Stimulated activated CD4-positive, alpha-beta T cell treated with anti-CD3 and anti-CD28 coated beads, Interleukin-2, amount 100 ng/mL, for 4 hours (primary cell): ENCODE data around the gene CLDN1.
A peak's percentile ranks its signal among the peaks of the same experiment; 100 is the strongest.

Experiments
- DNase-seq: peaks from one replicate; pipeline ENCODE4 v3.0.0-alpha.2; 2020; ENCODE audit warnings: low read depth

Gene CLDN1

DNA sequence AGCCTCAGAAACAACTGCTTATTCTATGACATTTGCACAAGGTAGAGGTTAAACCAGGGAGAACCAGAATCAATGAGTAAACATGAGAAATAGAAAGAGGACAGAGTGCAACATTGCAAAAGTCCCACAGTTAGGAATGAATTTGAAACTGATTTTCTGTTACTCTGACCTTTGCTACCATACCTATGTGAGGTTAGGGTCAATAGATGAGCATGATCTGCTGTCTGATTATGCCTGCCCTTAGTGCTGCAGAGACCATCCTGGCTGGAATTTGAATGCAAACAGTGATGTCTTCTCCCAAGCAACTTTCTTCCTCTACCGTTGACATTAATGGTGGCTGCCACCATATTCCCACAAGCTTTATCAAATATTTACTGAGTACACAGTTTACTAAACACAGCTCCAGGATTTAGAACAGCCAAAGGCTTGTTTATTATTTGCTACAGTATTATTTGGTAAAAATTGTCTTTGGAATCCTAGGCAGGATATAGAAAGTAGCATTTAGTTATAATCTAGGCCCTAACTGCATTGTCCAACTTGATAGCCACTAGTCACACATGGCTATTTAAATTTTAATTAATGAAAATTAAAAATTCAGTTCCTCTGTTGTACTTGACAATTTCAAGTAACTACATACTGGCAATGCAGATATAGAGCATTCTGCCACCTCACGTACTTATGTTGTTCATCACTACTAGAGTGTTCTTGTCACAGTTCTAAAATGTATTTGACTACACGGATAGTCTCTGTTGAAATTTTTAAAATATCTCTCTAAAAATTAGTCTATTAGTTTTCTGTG is 8.9 kb upstream of the CLDN1 start:
- no peak for DNase-seq

DNA sequence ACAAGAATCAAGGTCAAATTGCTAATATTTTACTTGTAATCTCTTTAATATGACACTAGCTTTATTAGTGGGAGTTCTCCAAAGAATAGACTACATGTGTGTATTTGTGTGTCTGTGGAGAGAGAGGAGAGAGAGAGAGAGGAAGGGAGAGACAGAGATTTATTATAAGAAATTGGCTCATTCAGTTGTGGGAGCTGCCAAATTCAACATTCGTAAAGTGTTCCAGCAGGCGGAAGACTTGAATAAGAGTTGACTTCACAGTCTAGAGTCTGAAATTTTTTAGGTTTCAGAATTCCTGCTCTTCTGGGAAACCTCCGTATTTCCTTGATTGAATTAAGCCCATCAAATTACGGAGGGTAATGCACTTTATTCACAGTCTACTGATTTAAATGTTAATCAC is 4.7 kb upstream of the CLDN1 start:
- no peak for DNase-seq

DNA sequence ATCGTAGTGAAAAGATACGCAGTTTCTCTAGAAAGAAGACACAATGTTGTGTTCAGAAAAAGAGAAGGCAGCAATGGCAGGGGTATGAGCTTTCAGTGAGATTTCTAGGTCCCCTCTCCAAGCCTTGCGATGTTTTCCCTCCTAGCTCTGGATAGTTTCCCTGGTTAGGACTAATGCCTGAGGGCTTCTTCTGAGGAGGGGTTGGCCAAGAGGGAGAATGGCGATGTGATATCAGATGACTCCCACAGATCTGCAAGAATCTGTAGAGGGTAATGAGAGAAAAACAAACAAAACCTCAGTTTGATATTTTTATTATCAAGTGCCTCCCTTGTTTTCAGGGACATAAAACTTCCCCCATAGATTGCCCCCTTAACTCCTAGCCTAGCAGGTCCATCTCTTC is 4.1 kb upstream of the CLDN1 start:
- DNase-seq, result no peak

DNA sequence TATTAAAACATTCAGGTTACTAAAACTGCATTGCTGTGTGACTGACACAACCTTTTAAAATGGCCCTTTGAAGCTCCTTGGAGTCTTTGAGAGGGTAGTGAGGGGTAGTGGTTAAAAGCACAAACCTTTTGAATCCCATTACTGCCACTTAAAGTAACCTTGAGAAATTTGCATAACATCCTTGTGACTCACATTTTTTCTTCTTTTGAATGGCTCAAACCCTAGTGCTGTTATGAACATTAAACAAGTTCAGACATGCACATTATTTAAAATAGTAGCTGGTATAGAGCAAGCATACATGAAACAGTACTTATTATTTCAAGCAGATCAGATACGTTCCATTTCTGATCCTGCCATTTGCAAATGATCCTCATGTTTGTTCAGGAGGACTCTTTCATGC is 3.7 kb upstream of the CLDN1 start:
- DNase-seq, result no peak

DNA sequence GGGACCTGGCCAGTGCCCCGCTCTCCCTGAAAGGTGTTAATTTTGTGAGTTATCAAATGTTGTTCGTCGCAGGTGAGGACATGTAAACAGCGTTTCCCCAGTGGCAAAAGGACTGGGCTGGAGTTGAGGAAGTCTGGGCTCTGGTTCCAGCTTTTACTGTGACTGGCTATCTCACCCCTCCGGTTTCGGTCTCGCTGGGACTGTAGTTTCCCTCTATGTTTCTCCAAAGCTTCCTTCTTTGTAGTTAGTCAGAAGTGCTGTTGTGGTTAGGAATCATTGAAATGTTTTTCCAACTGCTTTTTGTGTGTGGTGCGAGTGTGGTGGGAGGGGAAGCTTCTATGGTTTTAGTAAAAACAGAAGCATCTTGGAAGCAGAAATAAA is 990 bp upstream of the CLDN1 start:
- no peak for DNase-seq

DNA sequence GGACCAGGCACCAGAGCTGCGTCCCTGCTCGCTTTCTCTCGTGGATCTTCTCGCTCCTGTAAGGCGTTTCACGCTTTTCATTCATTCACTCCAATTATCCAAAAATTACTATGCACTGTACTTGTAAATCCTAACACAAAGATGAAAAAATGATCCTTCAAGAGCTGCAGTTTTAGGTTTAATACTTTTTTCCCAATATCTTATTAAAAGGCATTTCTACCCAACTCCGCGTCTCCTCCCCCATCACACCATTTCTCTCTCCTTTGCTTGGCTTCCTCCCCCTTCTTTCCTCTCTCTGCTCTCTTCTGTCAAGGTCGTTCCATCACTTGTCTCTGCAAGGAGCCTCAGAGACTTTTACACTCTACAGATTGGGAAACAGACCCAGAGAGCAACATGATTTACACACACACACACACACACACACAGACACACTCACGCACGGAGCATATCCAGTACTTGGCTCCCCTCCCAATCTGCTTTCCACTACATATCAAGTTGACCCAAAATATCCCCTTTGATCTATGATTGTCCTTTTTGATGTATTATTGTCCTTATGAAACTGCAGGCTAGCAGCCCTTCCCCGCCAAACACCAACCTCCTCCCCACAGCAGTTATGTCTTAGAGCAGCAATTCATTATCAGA is 479 bp upstream of the CLDN1 start:
- DNase-seq, result no peak

DNA sequence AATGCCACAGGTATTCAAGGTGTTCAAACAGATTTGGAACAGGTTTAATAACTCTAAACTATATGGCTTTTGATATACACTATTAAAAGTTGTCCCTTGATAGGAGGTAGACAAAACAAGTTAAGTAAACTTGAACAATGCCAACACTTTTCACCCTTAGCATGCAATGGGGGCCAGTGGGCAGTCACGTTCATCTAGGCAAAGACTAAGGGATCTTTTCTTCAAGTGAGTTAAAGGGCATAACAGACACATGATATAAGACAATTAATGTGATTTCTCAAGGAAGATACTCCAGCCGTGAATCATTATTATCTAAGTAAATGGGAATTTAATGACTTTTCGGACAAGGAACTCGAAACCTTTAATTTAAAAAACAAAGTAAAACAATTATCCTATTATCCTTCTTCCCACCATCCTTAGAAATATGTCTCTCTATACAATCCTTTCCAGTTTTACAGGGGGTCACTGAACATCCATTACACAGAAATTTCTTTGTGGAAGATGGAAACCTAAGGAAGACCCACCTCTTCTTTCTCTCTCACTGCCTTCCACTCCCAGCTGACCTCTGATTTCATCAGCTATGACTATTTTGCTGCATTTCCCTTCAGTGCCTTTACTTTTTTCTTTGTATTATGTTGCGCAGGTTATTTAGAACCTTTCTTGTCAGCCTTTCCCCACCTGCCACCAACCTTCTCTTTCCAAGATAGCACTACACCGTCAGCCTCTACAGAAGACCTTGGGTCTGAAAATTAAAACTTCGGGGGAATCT is 1.5 kb downstream of the CLDN1 start:
- DNase-seq, result no peak

DNA sequence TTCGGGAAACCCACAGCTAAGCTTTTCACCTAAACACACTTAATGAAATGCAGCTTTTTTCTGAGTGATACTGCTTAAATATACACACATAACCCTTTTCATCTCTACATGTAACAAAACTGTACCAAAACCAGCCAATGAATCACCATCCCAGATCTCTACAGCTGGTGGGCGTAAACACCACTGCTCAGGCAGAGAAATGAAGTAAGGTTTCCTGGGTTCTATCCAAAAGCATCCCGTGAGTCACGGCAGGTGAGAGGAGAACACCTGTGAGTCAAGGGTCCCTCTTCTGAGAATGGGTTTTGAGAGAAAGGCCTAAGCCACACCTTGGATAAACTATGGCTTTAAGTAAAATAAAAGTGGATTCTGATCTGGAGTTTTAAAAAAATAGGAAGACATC is 2.6 kb downstream of the CLDN1 start:
- DNase-seq, result peak; percentile 69

DNA sequence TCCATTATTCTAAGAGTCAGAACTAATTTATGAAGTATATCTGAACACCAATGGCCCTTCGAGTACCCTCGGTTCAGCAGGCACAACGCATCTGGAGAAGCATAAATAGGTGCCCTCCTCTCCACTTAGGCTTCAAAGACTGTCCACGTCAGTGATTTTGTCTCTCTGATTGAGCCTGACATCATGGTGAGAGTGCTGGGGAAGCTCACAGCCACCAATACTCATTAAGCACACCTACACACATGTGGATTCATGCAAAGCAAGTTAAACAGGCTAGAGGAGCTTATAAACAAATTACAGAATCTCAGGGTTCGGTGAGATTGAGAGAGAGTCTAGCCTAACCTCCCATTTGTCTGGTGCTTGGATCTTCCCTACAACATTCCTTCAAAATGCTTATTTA is 3.6 kb downstream of the CLDN1 start:
- DNase-seq, result no peak

DNA sequence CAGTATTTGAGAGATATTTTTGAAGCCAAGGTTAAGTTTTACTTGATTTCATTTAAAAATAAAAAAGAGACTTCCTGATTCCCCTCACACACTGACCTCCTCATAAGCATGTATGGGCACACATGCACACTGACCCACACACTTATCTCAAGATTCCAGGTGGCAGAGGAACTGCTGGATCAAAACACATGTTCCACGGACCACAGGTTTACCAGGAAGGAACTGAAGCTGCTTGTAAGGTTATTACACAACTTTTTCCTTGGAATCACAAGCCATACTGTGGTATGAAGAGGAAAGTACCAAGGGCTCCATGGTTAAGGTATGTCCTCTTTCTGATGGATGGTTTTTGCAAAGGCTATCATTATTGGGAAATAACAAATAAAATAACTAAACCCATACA is 7.5 kb downstream of the CLDN1 start:
- DNase-seq, result no peak

DNA sequence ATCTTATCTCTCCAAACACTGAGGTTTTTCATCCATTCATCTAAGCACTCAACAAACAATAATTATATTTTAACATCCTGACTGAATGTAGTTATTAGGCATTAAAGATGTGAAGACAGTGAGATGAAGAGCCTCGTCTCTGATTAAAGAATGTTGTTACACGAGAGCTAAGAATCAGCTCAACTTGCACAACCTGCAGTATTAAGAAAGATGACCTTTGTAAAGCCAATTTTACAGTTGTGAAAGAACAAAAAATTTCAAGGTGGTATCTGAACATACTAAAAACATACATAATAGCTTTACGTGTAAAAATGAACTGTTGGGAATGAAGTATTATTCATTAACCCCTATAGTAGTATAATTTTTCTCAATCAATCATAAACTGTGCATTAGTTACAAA is 12.8 kb downstream of the CLDN1 start:
- DNase-seq, result no peak

DNA sequence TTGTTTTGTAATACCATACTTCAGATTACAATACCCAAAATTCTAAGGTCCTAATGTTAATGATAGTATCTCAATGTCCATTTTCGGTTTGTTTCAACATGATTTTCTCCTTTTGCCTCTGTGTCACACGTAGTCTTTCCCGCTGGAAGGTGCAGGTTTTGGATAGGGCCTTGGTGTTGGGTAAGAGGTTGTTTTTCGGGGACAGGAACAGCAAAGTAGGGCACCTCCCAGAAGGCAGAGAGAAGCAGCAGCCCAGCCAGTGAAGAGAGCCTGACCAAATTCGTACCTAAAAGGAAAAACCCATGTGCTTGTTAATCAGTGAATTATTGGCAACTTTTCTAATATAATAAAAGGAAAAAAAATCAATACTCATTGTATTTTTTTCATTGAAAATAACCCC is 14.1 kb downstream of the CLDN1 start:
- DNase-seq, result no peak

DNA sequence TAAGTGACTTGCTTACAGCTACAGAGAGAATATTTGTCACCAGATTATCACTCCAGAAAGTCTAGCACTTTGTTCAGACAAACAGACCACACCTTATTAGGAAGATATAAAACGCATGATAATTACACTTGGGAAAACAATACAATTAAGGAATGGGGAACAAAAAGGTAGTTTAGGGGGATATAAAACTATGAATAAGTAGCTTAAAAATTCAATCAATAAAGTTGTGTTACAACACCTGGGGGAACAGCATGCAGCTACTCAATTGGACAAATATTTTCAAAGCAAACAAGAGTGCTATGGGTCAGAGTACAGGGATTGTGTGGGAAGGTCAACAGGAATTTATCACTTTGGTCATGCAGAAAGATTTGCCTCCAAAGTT is 15.1 kb downstream of the CLDN1 start:
- DNase-seq, result no peak

DNA sequence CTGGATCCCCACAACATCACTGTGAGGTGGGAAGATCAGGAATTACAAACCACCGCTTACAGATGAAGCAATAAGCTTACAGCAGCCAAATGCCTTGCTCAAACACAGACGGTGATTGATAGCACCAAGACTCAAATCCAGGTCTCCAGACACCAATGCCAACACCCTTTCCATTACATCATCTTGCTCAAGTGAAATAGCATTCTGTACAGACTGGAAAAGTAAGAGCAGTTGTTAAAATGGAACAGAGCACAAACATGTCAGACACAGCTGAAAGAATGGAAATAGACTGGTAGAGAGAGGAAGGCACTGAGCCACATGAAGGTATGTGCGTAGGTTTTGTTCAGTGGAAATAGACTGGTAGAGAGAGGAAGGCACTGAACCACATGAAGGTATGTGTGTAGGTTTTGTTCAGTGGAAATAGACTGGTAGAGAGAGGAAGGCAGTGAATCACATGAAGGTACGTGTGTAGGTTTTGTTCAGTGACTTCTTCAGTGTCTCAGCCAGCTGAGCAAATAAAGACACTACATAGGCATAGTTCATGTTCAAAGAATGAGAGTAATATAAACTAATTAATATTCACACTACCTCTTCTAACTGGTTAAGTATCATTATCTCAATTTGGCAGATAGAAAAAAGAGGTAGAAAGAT is 15.6 kb downstream of the CLDN1 start:
- peak; percentile 32 for DNase-seq

DNA sequence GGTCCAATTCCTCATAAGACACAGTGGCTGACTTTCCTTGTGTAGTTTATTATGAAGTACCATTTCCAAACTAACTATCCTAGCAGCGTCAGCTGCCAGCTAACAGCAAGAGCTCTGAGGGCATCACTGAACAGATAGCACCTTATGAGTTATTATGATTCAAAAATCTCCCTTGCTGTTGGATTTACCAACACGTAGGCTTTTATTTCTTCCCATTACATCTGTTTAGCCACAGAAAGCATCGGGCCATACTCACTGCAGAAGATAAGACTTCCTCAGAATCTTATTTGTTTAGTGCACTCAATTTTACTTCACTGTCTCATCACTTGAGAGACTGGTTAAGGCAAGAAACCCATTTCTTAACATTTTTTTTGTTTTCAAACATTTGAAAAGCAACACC is 16.2 kb downstream of the CLDN1 start:
- DNase-seq, result no peak

DNA sequence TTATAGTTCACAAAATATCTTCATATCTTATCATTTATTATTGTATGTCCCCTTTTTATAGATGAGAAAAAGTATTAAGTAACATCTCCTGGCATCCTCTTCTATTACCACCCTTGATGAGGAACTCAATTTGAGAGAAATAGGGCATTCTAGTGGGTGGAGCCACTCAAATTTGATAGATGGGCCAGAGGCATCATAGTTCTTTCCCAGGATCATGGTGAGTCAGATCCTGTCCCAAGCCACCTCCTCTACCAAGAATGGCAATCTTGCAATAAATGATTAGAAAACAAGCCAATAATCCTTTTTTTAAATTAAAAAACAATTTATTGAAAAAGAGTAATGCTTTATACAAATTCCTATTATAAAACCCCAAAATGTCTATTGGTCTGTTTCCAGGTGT is 16.8 kb downstream of the CLDN1 start:
- no peak for DNase-seq

DNA sequence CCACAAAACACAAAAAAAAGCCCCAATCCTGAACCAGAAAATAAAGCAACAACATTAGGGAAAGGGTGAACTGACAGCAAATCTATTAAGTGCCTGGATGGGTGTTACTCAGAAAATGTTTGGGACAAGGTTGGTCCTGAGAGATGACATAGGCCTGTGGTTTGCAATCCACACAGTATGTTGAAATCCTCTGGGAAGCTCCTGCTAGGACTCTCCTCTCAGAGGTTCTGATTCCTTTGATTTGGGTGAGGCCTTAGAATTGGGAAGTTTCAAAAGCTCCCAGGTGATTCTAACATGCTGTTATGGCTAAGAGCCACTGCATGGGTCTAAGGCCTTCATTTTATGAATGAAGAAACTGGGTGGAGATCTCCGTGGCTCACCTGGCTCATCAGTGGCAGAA is 18.4 kb downstream of the CLDN1 start:
- no peak for DNase-seq

DNA sequence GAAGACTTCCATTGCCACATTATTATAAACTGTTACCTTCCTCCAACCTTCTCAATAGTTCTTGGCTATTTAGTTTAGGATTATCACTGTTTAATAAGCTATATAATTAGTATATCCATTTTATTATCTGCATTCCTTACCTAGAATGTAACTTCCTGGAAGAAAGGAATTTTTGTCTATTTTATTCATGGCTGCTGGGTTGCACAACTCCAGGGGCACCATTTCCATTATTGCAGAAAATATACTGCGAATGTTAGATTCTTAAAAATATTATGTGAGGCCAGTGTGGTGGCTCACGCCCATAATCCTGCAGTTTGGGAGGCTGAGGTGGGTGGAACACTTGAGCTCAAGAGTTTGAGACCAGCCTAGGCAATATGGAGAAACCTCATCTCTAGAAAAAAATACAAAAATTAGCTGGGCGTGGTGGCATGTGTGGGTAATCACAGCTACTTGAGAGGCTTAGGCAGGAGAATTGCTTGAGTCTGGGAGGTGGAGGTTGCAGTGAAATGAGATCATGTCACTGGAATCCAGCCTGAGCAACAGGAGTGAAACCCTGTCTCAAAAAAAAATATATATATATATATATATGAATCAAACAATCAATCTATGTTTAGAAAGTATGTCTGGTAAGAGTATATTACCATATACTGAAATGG is 19.9 kb downstream of the CLDN1 start:
- DNase-seq, result no peak

DNA sequence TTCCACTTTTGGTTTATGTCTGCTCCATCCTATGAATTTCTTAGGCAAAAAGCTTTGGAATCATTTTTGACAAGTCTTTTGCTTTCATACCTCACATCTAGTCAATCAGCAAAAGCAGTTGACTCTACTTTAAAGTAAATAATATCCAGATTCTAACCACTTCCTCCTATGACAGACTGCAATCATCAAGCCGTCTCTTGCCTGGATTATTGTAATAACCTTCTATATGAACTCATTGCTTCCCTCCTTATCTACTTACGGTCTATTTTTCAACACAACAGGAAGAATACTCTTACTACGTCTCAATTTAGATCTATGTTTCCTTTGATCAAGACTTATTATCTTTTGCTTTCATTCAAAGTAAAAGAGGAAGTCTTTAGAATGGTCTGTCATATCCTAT is 20.7 kb downstream of the CLDN1 start:
- no peak for DNase-seq

DNA sequence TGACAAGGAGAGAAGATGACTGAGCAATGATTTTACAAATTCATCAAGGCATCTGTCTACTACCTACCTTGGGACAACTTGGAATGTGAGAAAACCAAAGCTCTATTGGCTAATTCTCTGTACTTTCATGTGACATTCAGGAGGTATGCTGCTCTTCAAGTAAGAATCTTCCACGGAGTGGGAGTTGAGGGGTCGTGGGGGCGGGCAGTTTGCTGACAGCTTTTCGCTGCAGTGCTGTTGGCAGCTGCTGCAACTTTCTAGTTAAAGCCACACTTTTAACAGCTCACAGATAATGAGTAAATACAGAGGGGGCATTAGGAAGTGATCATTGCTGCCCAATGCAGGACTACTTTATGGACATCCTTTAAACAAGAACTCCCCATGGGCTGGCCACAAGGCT is 22.3 kb downstream of the CLDN1 start:
- no peak for DNase-seq

DNA sequence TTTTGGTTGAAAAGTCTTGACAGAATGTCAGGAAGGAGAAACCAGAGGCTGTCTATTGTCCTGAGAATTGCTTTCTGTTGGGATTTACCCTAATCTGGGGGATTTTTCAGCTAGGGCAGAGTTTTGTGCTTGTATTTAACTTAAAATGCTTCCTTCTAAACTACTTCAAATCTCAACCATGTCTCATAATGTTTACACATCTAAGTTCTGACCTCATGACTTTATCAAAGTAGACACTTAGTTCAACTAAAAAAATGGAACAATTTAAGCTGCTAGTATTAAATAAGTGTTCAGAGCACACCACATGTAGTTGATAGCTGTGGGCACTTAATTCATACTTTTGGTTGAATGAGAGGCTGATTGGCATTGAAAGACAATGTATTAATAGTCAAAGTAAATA is 28.2 kb downstream of the CLDN1 start:
- no peak for DNase-seq

DNA sequence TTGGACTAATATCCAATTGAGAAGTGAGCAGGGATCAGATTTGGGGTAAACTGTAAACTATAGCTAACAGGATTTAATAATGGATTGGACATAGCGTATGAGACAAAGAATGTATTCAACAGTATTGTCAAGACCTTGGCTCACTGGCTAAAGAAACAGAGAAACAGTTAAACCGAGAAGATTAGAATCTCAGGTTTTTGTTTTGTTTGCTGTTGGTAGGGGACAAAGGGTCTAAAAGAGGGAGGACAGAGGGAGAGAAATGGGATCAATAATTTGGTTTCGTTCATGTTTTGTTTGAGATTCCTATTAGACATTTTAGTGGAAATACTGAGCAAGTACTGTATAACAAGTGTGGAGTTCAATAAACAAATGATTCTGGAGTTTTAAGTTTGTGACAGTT is 28.6 kb downstream of the CLDN1 start:
- DNase-seq, result no peak
